Dedifferentiated amniotic fluid mesenchymal stem cell (primary cell): ENCODE measurements around the gene WDR82.

ENCODE experiments used
- DNase-seq: peaks from one replicate; pipeline ENCODE4 v3.0.0-alpha.2; 2016; ENCODE audit errors: extremely low spot score

WDR82 gene

DNA sequence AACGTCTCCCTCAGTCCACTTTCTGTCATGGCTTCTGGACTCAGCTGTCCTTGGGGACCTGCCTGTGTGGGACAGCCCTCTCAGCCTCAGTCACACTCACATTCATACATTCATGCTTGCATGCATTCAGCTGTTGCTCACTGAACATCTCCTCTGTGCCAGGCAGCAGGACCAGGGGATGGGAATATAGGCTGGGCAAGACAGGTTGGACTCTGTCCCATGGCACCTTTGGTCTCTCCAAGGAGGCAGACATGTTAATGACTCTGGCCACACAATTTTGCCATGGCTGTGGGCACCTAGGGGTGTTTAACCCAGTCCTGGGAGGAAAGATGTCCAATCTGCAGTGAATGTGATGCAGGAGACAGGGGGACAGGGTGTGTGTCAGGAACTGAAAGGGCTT lies 29.9 kb upstream of the WDR82 start:
- DNase-seq, result no peak

DNA sequence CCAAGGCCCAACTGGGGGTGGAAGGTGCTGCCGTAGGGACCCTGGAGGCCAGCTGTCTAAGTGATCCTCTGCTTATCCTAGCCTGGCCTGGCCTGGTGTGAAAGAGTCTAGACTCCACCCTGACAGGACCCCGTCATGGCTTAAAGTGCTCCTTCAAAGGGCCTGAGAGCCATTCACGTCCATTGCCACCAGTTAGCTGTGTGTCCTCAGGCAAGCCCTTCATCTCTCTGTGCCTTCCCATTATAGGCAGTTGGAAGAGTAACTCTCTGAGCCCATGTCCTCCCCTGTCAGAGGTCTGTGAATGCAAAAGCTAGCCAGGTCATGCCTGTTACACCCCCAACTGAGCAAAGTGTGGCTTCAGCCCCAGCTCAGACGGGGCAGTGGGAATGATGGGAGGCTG lies 28.5 kb upstream of the WDR82 start:
- DNase-seq, result no peak

GRCh38 chr3:52305926-52306325 lies 27.5 kb upstream of the WDR82 start:
- no peak for DNase-seq

GRCh38 chr3:52303811-52304210 lies 25.4 kb upstream of the WDR82 start:
- DNase-seq, result no peak

DNA sequence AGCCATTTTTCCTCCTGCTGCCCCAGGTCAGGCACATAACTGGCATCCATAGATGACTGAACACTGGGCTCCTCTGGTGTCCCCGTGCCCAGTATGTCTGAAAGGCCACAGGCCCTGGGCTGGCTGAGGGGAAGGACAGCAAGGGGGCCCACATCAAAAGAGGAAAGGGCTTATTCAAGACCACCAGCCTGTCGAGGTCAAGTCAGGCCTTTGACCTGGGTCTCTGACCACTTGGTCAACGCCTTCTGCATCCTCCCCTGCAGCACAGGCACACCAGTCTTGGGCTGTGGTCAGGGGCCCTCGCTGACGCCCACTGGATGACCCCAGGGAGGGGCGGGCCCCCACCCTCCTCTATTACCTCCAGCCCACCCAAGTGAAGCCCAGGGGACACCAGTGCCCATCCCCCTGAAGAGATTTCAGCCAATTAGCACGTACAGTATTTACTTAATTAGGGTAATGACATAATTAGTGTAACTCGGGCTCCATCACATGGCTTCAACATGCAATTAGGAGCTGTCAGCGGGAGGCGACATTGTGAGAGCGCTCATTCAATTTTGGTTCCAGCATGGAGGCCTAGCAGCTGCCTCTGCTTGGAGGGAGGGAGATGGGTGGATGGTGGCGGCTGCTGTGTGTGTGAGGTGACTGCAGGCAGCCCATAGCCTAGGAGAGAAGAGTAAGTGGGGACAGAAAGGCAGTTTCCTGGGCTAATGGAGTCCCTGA lies 24.1 kb upstream of the WDR82 start:
- DNase-seq, result no peak

- no peak for DNase-seq
These were observed 21.6 kb upstream of the WDR82 start for GRCh38 chr3:52299879-52300611.

DNA sequence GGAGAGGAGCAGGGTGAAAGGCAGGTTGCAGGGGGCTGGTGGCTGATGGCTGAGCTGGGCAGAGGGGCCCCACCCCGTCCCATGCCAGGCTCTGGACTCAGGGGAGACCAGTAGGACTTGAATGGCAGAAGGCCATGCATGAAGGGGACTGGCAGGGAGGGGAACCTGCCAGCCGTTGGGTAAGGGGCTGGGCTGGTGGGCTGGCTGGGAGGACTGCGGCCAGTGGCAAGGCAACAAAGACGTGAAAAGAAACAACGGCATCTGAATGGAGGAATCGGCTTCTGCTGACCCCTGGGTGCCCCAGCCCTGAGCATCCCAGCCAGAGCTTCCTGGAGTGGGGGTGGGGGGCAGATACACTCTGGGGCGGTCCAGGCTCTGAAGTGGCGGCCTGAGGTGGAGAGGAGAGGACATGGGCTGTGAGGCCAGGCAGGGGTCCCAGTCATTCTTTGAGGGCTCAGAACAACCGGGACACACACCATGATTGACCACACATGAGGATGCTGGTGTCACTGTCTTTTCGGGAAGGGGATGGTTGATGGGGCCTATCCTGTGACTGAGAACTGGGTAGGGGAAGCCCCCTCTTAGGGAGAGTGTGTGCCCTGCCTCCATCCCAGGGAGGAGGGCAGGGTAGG lies 20.9 kb upstream of the WDR82 start:
- no peak for DNase-seq

GRCh38 chr3:52298149-52299098 lies 20.0 kb upstream of the WDR82 start:
- no peak for DNase-seq

DNA sequence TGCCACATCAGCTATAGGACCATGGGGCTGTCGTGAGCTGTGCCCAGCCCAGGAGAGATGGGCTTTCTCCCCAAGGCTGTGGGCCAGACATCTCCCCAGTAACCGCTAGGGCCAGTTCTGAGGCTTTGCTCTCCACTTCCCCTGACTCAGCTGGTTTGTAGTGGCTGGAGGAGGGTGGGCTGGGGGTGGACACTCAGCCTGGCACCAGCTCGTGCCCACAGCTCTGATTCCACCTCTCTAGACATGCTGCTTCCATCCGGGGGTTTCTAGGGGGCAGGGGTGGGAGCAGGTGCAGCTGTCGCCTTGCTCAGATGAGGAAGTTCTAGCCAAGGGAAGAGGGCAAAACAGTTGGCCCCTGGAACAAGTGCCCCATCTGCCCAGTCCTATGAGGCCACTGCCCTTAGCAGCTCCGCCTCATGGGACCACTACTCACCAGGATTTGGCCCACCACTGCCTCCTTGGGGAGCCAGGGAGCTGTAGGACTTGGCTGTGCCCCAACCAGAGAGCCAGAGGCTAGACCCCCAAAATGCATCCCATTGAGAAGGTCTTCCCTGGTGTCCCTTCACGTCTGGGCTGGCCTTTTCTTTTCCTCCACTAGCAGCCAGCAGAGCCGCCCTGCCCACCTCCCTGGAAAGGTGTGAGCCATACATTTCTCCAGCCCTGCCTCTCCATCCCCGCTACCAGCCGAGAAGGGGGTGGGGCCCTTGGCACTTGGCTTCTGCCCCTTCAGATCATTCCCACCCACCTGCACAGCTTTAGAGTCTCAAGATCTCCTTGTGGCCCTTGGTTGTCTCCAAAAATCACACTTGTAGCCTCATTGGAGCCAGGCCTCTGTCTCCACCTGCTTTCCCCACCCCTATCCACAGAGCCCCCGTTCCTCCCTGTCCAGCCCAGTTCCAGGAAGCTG lies 19.0 kb upstream of the WDR82 start:
- DNase-seq, result no peak

GRCh38 chr3:52295671-52296208 lies 17.3 kb upstream of the WDR82 start:
- DNase-seq, result no peak

DNA sequence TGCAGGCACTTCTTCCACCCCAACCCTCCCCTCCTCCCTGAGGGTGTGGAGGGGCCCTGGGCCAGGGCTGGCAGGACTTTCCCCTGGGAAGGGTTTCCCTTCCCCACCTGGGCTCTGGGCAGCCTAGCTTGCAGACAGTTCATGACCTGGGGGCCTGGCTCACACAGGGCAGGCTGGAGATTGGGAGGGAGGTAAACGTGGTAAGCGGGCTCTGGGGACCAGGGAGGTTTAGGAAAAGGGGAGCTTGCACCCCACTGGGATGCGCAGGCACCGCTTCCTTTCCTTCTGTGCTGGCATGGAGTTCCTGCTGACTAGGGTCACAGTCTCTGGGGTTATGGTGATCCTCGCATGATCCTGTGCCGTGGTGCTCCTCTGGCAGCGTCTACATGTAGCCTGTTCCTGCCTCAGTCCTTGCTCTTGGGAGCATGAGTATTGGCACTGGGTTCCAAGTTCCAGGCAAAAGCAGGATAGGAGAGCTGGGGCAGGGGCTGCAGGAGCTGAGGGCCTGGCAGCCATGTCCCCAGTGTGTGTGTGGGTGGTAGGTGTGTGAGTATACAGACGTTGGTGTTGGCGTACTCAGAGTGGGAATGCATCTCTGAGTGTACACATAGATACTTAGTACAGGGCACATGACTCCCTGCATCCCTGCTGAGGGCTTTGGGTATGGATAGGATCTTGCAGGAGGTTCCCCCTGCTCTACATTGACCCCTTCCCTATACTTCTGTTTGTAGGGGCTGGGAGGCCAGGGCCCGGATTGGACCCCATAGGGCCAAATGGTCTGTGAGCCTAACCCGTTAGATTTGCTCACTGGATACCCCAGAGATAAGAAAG lies 16.1 kb upstream of the WDR82 start:
- DNase-seq, result no peak

GRCh38 chr3:52293491-52294319 lies 15.3 kb upstream of the WDR82 start:
- no peak for DNase-seq

GRCh38 chr3:52292247-52293065 lies 14.0 kb upstream of the WDR82 start:
- DNase-seq, result no peak

DNA sequence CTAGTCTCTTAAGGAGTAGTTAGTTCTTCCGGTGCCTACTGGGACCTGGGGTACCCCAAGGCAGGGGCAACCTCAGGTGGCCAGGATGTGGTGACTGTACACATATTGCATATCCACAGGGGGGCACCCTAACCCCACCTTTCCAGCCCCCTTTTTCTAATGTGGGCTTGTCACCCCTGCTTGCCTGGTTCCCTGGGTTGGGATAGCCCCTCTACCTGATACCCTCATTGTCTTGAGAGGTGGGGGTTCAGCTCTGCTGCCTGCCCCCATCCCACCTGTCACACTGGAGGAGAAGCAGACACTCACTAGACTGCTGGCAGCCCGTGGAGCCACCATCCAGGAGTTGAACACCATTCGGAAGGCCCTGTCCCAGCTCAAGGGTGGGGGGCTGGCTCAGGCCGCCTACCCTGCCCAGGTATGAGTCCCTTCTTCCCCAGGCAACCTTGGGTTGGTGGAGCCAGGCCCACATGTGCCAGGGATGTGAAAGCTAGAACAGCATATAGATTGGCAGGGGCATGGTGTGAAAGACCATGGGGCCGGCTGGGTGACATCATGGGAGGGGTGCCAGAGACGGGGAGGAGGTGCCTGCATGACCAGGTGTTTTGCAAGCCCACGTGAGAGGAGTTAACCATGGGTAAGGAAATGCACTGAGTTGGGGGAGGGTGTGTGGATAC lies 13.2 kb upstream of the WDR82 start:
- no peak for DNase-seq

DNA sequence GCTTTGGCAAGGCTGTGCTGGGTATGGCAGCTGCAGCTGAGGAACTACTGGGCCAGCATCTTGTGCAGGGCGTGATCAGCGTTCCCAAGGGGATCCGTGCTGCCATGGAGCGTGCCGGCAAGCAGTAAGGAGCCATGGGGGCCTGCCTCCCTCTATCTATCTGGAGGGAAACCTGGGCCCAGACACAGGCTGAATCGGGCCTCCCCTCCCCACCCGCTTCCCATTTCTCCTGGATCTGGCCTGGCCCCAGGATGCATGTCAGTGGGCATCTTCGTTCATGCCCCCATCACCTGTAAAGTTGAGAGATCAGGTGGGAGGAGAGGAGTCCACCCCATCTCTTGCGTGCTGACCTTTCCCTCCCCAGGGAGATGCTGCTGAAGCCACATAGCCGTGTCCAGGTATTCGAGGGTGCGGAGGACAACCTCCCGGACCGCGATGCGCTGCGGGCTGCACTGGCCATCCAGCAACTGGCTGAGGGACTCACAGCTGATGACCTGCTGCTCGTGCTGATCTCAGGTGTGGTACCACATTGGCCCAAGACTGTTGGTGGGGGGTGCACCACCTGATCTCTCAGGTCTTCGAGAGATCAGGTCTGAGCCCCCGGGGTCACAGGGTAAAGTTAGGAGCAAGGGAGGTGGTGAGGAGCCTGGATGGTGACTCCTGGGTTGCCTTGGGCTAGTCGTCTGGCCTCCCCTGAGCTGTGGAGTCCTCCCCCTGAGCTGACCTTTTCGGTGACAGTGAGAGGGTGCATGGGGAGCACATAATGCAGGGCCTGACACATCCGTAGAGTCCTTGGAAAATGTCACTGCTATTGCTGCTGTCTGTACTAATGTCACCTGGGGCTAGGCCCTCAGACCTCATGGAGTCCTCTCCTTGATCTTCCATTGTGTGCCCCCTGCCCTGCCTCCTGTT lies 12.4 kb upstream of the WDR82 start:
- no peak for DNase-seq
